ENCODE data around the gene RND1.
A peak's percentile ranks its signal among the peaks of the same experiment; 100 is the strongest.
"Not testable (repeated sequence)": the region's sequence is repeated elsewhere in the genome, so short reads cannot be mapped to it uniquely, and the experiment has no call there.

Gene RND1

GRCh38 chr12:48865281-48866051, at the start of gene RND1:
TSS of gene RND1 (minus strand) at chr12:48865870. CDS start at chr12:48865767, 103 bp downstream.
- Mint-ChIP-seq H3K4me1 (ENCODE audit: low read depth) (peaks cover 23% of the 10 kb centered on the region), H3K9me3 (ENCODE audit: low read depth) (no peaks in the 10 kb centered on the region), H3K4me3 (peak within 1 kb of the TSS; percentile 92), H3K36me3 (peaks cover 9% of the 10 kb centered on the region), H3K27me3 (peaks cover 13% of the 10 kb centered on the region), H3K27ac (peak within 1 kb of the TSS; percentile 62)

- peaks cover 2% of the 10 kb centered on the region for H3K36me3 Mint-ChIP-seq
- no peaks in the 10 kb centered on the region for H3K4me1 Mint-ChIP-seq (ENCODE audit: low read depth)
- no peaks in the 10 kb centered on the region for H3K27me3 Mint-ChIP-seq
- no peak overlapping the region for H3K4me3 Mint-ChIP-seq
- no peak overlapping the region for H3K27ac Mint-ChIP-seq
- H3K9me3 Mint-ChIP-seq (ENCODE audit: low read depth), result no peaks in the 10 kb centered on the region
Observed at GRCh38 chr12:48910196-48910595, 44.5 kb upstream of the RND1 start.

GRCh38 chr12:48909698-48910097, 44.0 kb upstream of the RND1 start:
- not testable (repeated sequence) for H3K27ac Mint-ChIP-seq; H3K4me3 Mint-ChIP-seq; H3K27me3 Mint-ChIP-seq; H3K36me3 Mint-ChIP-seq; H3K9me3 Mint-ChIP-seq (ENCODE audit: low read depth); H3K4me1 Mint-ChIP-seq (ENCODE audit: low read depth)

- Mint-ChIP-seq H3K9me3 (ENCODE audit: low read depth) (no peaks in the 10 kb centered on the region), H3K27ac (no peak overlapping the region), H3K36me3 (peaks cover 2% of the 10 kb centered on the region), H3K27me3 (no peaks in the 10 kb centered on the region), H3K4me3 (no peak overlapping the region), H3K4me1 (ENCODE audit: low read depth) (peaks cover 8% of the 10 kb centered on the region)
Observed at GRCh38 chr12:48907245-48907644, 41.6 kb upstream of the RND1 start.

GRCh38 chr12:48903982-48904411, 38.3 kb upstream of the RND1 start:
- H3K27ac Mint-ChIP-seq, result no peak overlapping the region

GRCh38 chr12:48903363-48903981, 37.8 kb upstream of the RND1 start:
- H3K9me3 Mint-ChIP-seq (ENCODE audit: low read depth), result no peaks in the 10 kb centered on the region
- peaks cover 8% of the 10 kb centered on the region for H3K4me1 Mint-ChIP-seq (ENCODE audit: low read depth)
- H3K27me3 Mint-ChIP-seq, result peaks cover 2% of the 10 kb centered on the region
- no peak overlapping the region for H3K27ac Mint-ChIP-seq
- peak overlapping the region; percentile 76 for H3K4me3 Mint-ChIP-seq
- no peaks in the 10 kb centered on the region for H3K36me3 Mint-ChIP-seq

More at GRCh38 chr12:48903982-48904411, 38.3 kb upstream of the RND1 start:
- Mint-ChIP-seq H3K4me1 (ENCODE audit: low read depth) (peaks cover 8% of the 10 kb centered on the region), H3K36me3 (no peaks in the 10 kb centered on the region), H3K9me3 (ENCODE audit: low read depth) (no peaks in the 10 kb centered on the region), H3K4me3 (peak overlapping the region; percentile 83), H3K27me3 (no peaks in the 10 kb centered on the region)

DNA sequence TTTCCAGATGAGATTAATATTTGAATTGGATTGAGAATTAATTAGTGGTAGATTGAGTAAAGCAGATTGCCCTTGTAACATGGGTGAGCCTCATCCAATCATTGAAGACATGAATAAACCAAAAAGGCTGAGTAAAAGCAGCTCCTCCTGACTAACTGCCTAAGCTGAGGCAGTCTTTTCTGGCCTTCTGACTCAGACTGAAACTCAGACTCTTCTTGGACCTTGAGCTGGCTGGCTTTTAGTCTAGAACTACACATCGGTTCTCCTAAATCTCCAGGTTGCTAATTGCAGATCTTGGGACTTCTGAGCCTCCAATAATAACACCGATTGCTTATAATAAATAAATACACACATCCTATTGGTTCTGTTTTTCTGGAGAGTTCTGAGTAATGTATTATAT, 35.6 kb upstream of the RND1 start:
- Mint-ChIP-seq H3K4me1 (ENCODE audit: low read depth) (peaks cover 8% of the 10 kb centered on the region), H3K4me3 (no peak overlapping the region), H3K27ac (no peak overlapping the region), H3K36me3 (no peaks in the 10 kb centered on the region), H3K27me3 (peaks cover 3% of the 10 kb centered on the region), H3K9me3 (ENCODE audit: low read depth) (no peaks in the 10 kb centered on the region)

GRCh38 chr12:48899651-48900050, 34.0 kb upstream of the RND1 start:
- Mint-ChIP-seq H3K36me3 (no peaks in the 10 kb centered on the region), H3K9me3 (ENCODE audit: low read depth) (no peaks in the 10 kb centered on the region), H3K4me3 (no peak overlapping the region), H3K4me1 (ENCODE audit: low read depth) (peaks cover 7% of the 10 kb centered on the region), H3K27me3 (peaks cover 3% of the 10 kb centered on the region), H3K27ac (no peak overlapping the region)

- Mint-ChIP-seq H3K4me3 (no peak overlapping the region), H3K27me3 (peaks cover 11% of the 10 kb centered on the region), H3K36me3 (no peaks in the 10 kb centered on the region), H3K27ac (no peak overlapping the region), H3K4me1 (ENCODE audit: low read depth) (peaks cover 2% of the 10 kb centered on the region), H3K9me3 (ENCODE audit: low read depth) (no peaks in the 10 kb centered on the region)
Observed at GRCh38 chr12:48894271-48894670, 28.6 kb upstream of the RND1 start.

GRCh38 chr12:48890657-48891418, 25.2 kb upstream of the RND1 start:
- Mint-ChIP-seq H3K4me1 (ENCODE audit: low read depth) (peaks cover 2% of the 10 kb centered on the region), H3K36me3 (no peaks in the 10 kb centered on the region), H3K9me3 (ENCODE audit: low read depth) (no peaks in the 10 kb centered on the region), H3K27me3 (peaks cover 9% of the 10 kb centered on the region), H3K4me3 (no peak overlapping the region), H3K27ac (no peak overlapping the region)

DNA sequence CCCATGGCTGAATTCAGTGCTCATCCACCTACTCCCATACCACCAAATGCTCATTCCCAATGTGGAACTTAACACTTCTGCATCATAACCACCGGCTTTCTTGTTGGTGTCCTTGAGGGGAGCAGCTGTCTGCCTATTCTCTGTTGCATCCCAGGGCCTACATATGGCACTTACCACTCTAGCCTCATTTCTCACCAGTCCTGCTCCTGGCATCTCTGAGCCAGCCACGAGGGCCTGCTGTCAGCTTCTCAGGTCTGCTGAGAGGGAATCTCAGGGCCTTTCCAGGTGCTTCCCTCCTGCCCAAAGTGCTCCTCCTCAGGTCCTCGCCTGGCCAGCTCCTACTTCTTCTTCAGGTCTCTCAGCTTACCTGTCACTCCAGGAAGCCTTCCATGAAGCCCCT, 24.0 kb upstream of the RND1 start:
- H3K4me3 Mint-ChIP-seq, result no peak overlapping the region
- no peaks in the 10 kb centered on the region for H3K36me3 Mint-ChIP-seq
- peaks cover 9% of the 10 kb centered on the region for H3K27me3 Mint-ChIP-seq
- H3K27ac Mint-ChIP-seq, result no peak overlapping the region
- no peaks in the 10 kb centered on the region for H3K9me3 Mint-ChIP-seq (ENCODE audit: low read depth)
- H3K4me1 Mint-ChIP-seq (ENCODE audit: low read depth), result peaks cover 2% of the 10 kb centered on the region

- H3K27ac Mint-ChIP-seq, result no peak overlapping the region
- no peaks in the 10 kb centered on the region for H3K36me3 Mint-ChIP-seq
- no peak overlapping the region for H3K4me3 Mint-ChIP-seq
- no peaks in the 10 kb centered on the region for H3K9me3 Mint-ChIP-seq (ENCODE audit: low read depth)
- H3K4me1 Mint-ChIP-seq (ENCODE audit: low read depth), result peaks cover 3% of the 10 kb centered on the region
- H3K27me3 Mint-ChIP-seq, result peaks cover 9% of the 10 kb centered on the region
Observed at GRCh38 chr12:48883305-48884161, 17.9 kb upstream of the RND1 start.

DNA sequence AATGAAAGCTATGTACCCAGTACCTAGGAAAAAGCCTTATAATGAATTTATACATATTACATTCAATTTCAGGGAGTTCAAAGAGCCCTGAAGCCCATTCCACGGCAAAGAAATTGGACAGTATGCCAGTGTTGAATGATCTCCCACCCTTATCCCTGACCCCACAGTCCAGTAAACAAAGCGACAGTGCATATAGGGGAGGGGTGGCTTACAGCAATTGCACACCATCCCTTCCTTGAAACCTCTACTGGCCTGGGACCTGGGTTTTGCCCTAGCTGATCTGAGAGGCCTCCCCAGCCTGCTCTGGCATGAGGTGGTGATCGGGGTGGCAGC, 17.3 kb upstream of the RND1 start:
- H3K27ac Mint-ChIP-seq, result no peak overlapping the region
- peaks cover 9% of the 10 kb centered on the region for H3K27me3 Mint-ChIP-seq
- no peaks in the 10 kb centered on the region for H3K36me3 Mint-ChIP-seq
- no peak overlapping the region for H3K4me3 Mint-ChIP-seq
- peaks cover 3% of the 10 kb centered on the region for H3K4me1 Mint-ChIP-seq (ENCODE audit: low read depth)
- H3K9me3 Mint-ChIP-seq (ENCODE audit: low read depth), result no peaks in the 10 kb centered on the region

DNA sequence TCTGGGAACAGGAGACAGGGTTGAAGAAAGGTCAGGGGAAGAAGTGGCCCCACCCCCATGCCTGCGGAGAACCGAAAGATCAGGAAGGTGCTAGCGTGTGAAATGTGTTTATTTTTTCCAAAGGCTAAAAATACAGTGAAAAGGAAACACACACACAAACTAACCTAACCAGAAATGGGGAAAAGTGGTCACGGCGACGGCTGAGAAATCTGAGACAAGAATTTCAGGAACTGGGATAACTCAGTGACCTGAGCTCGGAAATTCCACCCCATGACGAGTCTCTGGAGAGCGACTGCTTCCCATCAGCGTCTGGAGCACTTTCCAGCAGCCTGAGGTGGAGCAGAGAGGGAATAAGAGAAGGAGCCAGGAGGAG, 16.6 kb upstream of the RND1 start:
- H3K9me3 Mint-ChIP-seq (ENCODE audit: low read depth), result no peaks in the 10 kb centered on the region
- H3K4me3 Mint-ChIP-seq, result no peak overlapping the region
- H3K4me1 Mint-ChIP-seq (ENCODE audit: low read depth), result peaks cover 3% of the 10 kb centered on the region
- peaks cover 9% of the 10 kb centered on the region for H3K27me3 Mint-ChIP-seq
- no peaks in the 10 kb centered on the region for H3K36me3 Mint-ChIP-seq
- H3K27ac Mint-ChIP-seq, result no peak overlapping the region
